HCT116 (cell line): Measurements from ENCODE around the gene PSAP.

Experiments
- CTCF ChIP-seq, 3 experiments: fragments of 200-600 bp in 1 of 3; sonication (generic) in 1 of 3; IDR thresholded peaks in 2 of 3; conservative IDR thresholded peaks in 1 of 3; 2 replicates each; pipeline ENCODE4 v1.5.1; 2012 to 2017; ENCODE audit warnings: low read depth in 2 of 3, low read length in 2 of 3, antibody characterized with exemption in 1 of 3, borderline replicate concordance in 1 of 3, control low read depth in 1 of 3, mild to moderate bottlenecking in 1 of 3, mixed read lengths in 1 of 3, mixed run types in 1 of 3, moderate library complexity in 1 of 3; ENCODE audit not compliant: insufficient read depth in 1 of 3
- EZH2phosphoT487 ChIP-seq: fragments of 200-600 bp; IDR thresholded peaks from 2 replicates; pipeline ENCODE4 v1.6.1; 2018; ENCODE audit warnings: antibody characterized with exemption, borderline replicate concordance
- POLR2A ChIP-seq: IDR thresholded peaks from 2 replicates; pipeline ENCODE4 v1.7.0; 2011; ENCODE audit warnings: borderline replicate concordance; ENCODE audit not compliant: insufficient read depth, insufficient read length; ENCODE audit errors: extremely low read depth
- RAD21 ChIP-seq: IDR thresholded peaks from 2 replicates; pipeline ENCODE4 v1.6.1; 2012; ENCODE audit warnings: low read depth, mild to moderate bottlenecking
- TCF7L2 ChIP-seq: IDR thresholded peaks from 2 replicates; pipeline ENCODE4 v1.7.0; 2011; ENCODE audit warnings: borderline replicate concordance, inconsistent platforms; ENCODE audit not compliant: insufficient read depth, insufficient read length; ENCODE audit errors: extremely low read depth

- no peak for TF ChIP-seq RAD21
- no peak for TF ChIP-seq CTCF (IDR thresholded peaks at IDR 0.05 in 2 of 3, conservative IDR thresholded peaks at IDR 0.05 in 1 of 3; ENCODE audit: borderline replicate concordance in 1 of 3, insufficient read depth in 1 of 3, low read depth in 2 of 3, low read length in 2 of 3)
- TF ChIP-seq TCF7L2 = no peak
- no peak for TF ChIP-seq POLR2A
- no peak for TF ChIP-seq EZH2phosphoT487
These were observed 19.2 kb downstream of the PSAP start for GRCh38 chr10:71831646-71832552.
